ENCODE measurements around the gene TAP1.
"Not testable (repeated sequence)": the region's sequence is repeated elsewhere in the genome, so short reads cannot be mapped to it uniquely, and the experiment has no call there.

Gene TAP1

GRCh38 chr6:32807020-32807580 lies 46.4 kb downstream of the TAP1 start:
- no peak for DNase-seq (ENCODE audit: low read depth in 1 of 2, low spot score in 1 of 2)
- H3K27me3 ChIP-seq (ENCODE audit: insufficient read depth, poor library complexity, severe bottlenecking): peaks cover 5% of the 10 kb centered on the region
- no peak overlapping the region for H3K27ac ChIP-seq (replicated peaks)
- H3K4me3 ChIP-seq (replicated peaks; ENCODE audit: insufficient read depth, low read length): no peak overlapping the region
- TF ChIP-seq GABPA (IDR thresholded peaks at IDR 0.05; ENCODE audit: low read depth) (no peak), POLR2AphosphoS5 (IDR thresholded peaks at IDR 0.05; ENCODE audit: low read depth) (no peak), CTCF (IDR thresholded peaks at IDR 0.05; ENCODE audit: insufficient read depth, low read length) (no peak), SPI1 (IDR thresholded peaks at IDR 0.05; ENCODE audit: borderline replicate concordance, low read depth) (no peak), REST (IDR thresholded peaks at IDR 0.05; ENCODE audit: insufficient replicate concordance, low read depth) (no peak)

- H3K27me3 ChIP-seq (ENCODE audit: insufficient read depth, poor library complexity, severe bottlenecking): peaks cover 14% of the 10 kb centered on the region
Measured at GRCh38 chr6:32805404-32805803, 48.1 kb downstream of the TAP1 start.

GRCh38 chr6:32803416-32803815 lies 50.1 kb downstream of the TAP1 start:
- Histone ChIP-seq H3K27me3 (ENCODE audit: insufficient read depth, poor library complexity, severe bottlenecking) (peaks cover 14% of the 10 kb centered on the region), H3K4me3 (replicated peaks; ENCODE audit: insufficient read depth, low read length) (no peak overlapping the region), H3K27ac (replicated peaks) (no peak overlapping the region)
- DNase-seq (ENCODE audit: low read depth in 1 of 2, low spot score in 1 of 2): no peak
- TF ChIP-seq CTCF (IDR thresholded peaks at IDR 0.05; ENCODE audit: insufficient read depth, low read length) (no peak), SPI1 (IDR thresholded peaks at IDR 0.05; ENCODE audit: borderline replicate concordance, low read depth) (peak; percentile 61), REST (IDR thresholded peaks at IDR 0.05; ENCODE audit: insufficient replicate concordance, low read depth) (no peak), GABPA (IDR thresholded peaks at IDR 0.05; ENCODE audit: low read depth) (no peak), POLR2AphosphoS5 (IDR thresholded peaks at IDR 0.05; ENCODE audit: low read depth) (no peak)

More at GRCh38 chr6:32805404-32805803, 48.1 kb downstream of the TAP1 start:
- not testable (repeated sequence) for H3K27ac ChIP-seq (replicated peaks); DNase-seq (ENCODE audit: low read depth in 1 of 2, low spot score in 1 of 2); H3K4me3 ChIP-seq (replicated peaks; ENCODE audit: insufficient read depth, low read length)

- no peak for DNase-seq (ENCODE audit: low read depth in 1 of 2, low spot score in 1 of 2)
- H3K27me3 ChIP-seq (ENCODE audit: insufficient read depth, poor library complexity, severe bottlenecking): peaks cover 14% of the 10 kb centered on the region
Measured at GRCh38 chr6:32799740-32800139, 53.8 kb downstream of the TAP1 start.

More at GRCh38 chr6:32799740-32800139, 53.8 kb downstream of the TAP1 start:
- Histone ChIP-seq H3K4me3 (replicated peaks; ENCODE audit: insufficient read depth, low read length) (no peak overlapping the region), H3K27ac (replicated peaks) (no peak overlapping the region)
- TF ChIP-seq POLR2AphosphoS5 (IDR thresholded peaks at IDR 0.05; ENCODE audit: low read depth): no peak
- TF ChIP-seq GABPA (IDR thresholded peaks at IDR 0.05; ENCODE audit: low read depth): no peak
- TF ChIP-seq REST (IDR thresholded peaks at IDR 0.05; ENCODE audit: insufficient replicate concordance, low read depth): no peak
- TF ChIP-seq SPI1 (IDR thresholded peaks at IDR 0.05; ENCODE audit: borderline replicate concordance, low read depth): no peak
- no peak for TF ChIP-seq CTCF (IDR thresholded peaks at IDR 0.05; ENCODE audit: insufficient read depth, low read length)
